Measurements from ENCODE around the gene NXPE3.

NXPE3 gene

DNA sequence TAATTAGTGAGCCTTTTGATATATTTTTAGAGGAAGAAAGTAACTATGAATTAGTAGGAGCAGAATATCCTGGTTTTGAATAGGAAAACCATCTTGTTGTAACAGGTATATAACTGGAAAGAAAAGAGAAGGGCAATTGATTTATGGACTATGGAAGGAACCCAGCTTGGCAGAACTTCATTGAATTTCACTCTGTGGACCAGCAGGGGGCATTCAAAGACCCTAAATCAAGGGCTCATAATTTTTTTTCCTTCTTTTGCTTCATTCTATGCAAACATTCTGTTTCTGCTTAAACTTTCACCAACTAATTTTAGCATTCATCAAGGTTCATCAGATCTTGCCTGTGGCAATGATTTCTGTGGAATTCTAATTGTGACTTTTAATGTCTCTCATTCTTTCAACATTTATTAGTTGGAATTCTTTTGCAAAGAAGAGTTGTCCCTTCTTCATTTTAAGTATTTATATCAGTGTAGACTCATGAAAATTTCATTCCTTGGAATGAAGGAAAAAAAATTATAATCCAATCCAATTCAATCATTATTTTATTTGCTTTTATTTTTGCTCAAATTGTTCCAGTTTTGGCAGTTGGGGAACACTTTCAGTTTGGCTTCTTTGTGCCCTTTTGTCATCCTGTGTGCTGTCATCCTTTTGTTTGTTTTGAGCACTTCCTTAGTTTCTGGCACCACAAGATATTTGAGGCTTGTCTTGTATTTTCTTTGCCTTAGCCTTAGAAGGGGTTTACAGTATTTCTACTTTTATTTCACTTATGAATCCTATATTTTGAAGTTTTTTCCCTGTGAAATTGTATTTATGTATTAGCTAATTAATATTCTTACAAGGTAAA is 30.4 kb downstream of the NXPE3 start:
- Histone ChIP-seq H3K36me3 (replicated peaks; ENCODE audit: insufficient read depth, low read length) (no peaks in the 10 kb centered on the region; the same call in 1 of the 2 replicates), H3K4me1 (ENCODE audit: low read length) (peaks cover 48% of the 10 kb centered on the region), H3F3A (ENCODE audit: insufficient read depth, low read length) (peaks cover 22% of the 10 kb centered on the region), H3K9me3 (replicated peaks; ENCODE audit: insufficient read depth, low read length) (no peaks in the 10 kb centered on the region), H3K9ac (ENCODE audit: low read length) (peak overlapping the region; percentile 0; the same call in 1 of the 2 replicates), H3K27me3 (replicated peaks; ENCODE audit: insufficient read depth, low read length) (no peaks in the 10 kb centered on the region), H3K4me3 (ENCODE audit: low read length) (no peak overlapping the region), H3K9me2 (replicated peaks; ENCODE audit: insufficient read depth, low read length) (no peaks in the 10 kb centered on the region), H3K4me2 (ENCODE audit: low read depth, low read length) (peak overlapping the region; percentile 3; the same call in 1 of the 2 replicates), H3K27ac (ENCODE audit: low read length) (peak overlapping the region; percentile 27; the same call in 1 of the 2 replicates), H4K20me1 (ENCODE audit: insufficient read depth, low read length) (no peaks in the 10 kb centered on the region), H2AFZ (ENCODE audit: low read length) (no peak overlapping the region), H3K79me2 (ENCODE audit: low read length) (peaks cover 84% of the 10 kb centered on the region)
- DNase-seq: no peak
- TF ChIP-seq, protein P1, sequence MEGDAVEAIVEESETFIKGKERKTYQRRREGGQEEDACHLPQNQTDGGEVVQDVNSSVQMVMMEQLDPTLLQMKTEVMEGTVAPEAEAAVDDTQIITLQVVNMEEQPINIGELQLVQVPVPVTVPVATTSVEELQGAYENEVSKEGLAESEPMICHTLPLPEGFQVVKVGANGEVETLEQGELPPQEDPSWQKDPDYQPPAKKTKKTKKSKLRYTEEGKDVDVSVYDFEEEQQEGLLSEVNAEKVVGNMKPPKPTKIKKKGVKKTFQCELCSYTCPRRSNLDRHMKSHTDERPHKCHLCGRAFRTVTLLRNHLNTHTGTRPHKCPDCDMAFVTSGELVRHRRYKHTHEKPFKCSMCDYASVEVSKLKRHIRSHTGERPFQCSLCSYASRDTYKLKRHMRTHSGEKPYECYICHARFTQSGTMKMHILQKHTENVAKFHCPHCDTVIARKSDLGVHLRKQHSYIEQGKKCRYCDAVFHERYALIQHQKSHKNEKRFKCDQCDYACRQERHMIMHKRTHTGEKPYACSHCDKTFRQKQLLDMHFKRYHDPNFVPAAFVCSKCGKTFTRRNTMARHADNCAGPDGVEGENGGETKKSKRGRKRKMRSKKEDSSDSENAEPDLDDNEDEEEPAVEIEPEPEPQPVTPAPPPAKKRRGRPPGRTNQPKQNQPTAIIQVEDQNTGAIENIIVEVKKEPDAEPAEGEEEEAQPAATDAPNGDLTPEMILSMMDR (IDR thresholded peaks at IDR 0.05; ENCODE audit: low read length): peak; percentile 72
- TF ChIP-seq EZH2phosphoT487 (IDR thresholded peaks at IDR 0.05; ENCODE audit: low read length) (no peak), EZH2 (optimal IDR thresholded peaks at IDR 0.05; ENCODE audit: low read depth, low read length) (no peak)

GRCh38 chr3:101810022-101810418 is 31.0 kb downstream of the NXPE3 start:
- Histone ChIP-seq H3K4me3 (ENCODE audit: low read length) (no peak overlapping the region), H3K27ac (ENCODE audit: low read length) (0 out of 2 replicates have a peak overlapping the region, but pooled peaks have one; percentile 1), H3K27me3 (replicated peaks; ENCODE audit: insufficient read depth, low read length) (no peaks in the 10 kb centered on the region), H3F3A (ENCODE audit: insufficient read depth, low read length) (peaks cover 22% of the 10 kb centered on the region), H3K9ac (ENCODE audit: low read length) (peak overlapping the region; percentile 0; the same call in 1 of the 2 replicates), H3K9me2 (replicated peaks; ENCODE audit: insufficient read depth, low read length) (no peaks in the 10 kb centered on the region), H3K79me2 (ENCODE audit: low read length) (peaks cover 84% of the 10 kb centered on the region), H2AFZ (ENCODE audit: low read length) (no peak overlapping the region), H3K36me3 (replicated peaks; ENCODE audit: insufficient read depth, low read length) (no peaks in the 10 kb centered on the region), H3K9me3 (replicated peaks; ENCODE audit: insufficient read depth, low read length) (no peaks in the 10 kb centered on the region), H4K20me1 (ENCODE audit: insufficient read depth, low read length) (no peaks in the 10 kb centered on the region), H3K4me1 (ENCODE audit: low read length) (peaks cover 46% of the 10 kb centered on the region), H3K4me2 (ENCODE audit: low read depth, low read length) (peak overlapping the region; percentile 3; the same call in 1 of the 2 replicates)
- TF ChIP-seq, protein P1 (IDR thresholded peaks at IDR 0.05; ENCODE audit: low read length): no peak
- TF ChIP-seq EZH2phosphoT487 (IDR thresholded peaks at IDR 0.05; ENCODE audit: low read length) (no peak), EZH2 (optimal IDR thresholded peaks at IDR 0.05; ENCODE audit: low read depth, low read length) (no peak)
- DNase-seq: no peak

- Histone ChIP-seq H4K20me1 (ENCODE audit: insufficient read depth, low read length) (no peaks in the 10 kb centered on the region), H3K9me2 (replicated peaks; ENCODE audit: insufficient read depth, low read length) (no peaks in the 10 kb centered on the region), H3K36me3 (replicated peaks; ENCODE audit: insufficient read depth, low read length) (no peaks in the 10 kb centered on the region; the same call in 1 of the 2 replicates), H3K4me2 (ENCODE audit: low read depth, low read length) (no peak overlapping the region), H3K9me3 (replicated peaks; ENCODE audit: insufficient read depth, low read length) (no peaks in the 10 kb centered on the region), H3K27me3 (replicated peaks; ENCODE audit: insufficient read depth, low read length) (no peaks in the 10 kb centered on the region), H3K4me1 (ENCODE audit: low read length) (peaks cover 36% of the 10 kb centered on the region), H3K79me2 (ENCODE audit: low read length) (peaks cover 78% of the 10 kb centered on the region), H3F3A (ENCODE audit: insufficient read depth, low read length) (peaks cover 16% of the 10 kb centered on the region), H2AFZ (ENCODE audit: low read length) (no peak overlapping the region), H3K9ac (ENCODE audit: low read length) (no peak overlapping the region), H3K4me3 (ENCODE audit: low read length) (no peak overlapping the region), H3K27ac (ENCODE audit: low read length) (no peak overlapping the region)
- TF ChIP-seq EZH2 (optimal IDR thresholded peaks at IDR 0.05; ENCODE audit: low read depth, low read length): no peak
- TF ChIP-seq EZH2phosphoT487 (IDR thresholded peaks at IDR 0.05; ENCODE audit: low read length): no peak
- TF ChIP-seq, protein P1 (IDR thresholded peaks at IDR 0.05; ENCODE audit: low read length): no peak
- DNase-seq: no peak
Measured at GRCh38 chr3:101811875-101812274, 32.9 kb downstream of the NXPE3 start.
